Endodermal cell (in vitro differentiated cells): ENCODE results near the gene LRRC2. TPM values are rescaled to one million over a fixed set of nuclear protein-coding genes. Genes with fewer than 3 reads are reported as not detected.
A peak's percentile ranks its signal among the peaks of the same experiment; 100 is the strongest.

ENCODE experiments used
- DNase-seq: peaks from one replicate; pipeline ENCODE4 v3.0.0-alpha.2; 2017
- H3K27ac ChIP-seq: 2 replicates; pipeline ENCODE4 v1.5.1; 2013; ENCODE audit warnings: mild to moderate bottlenecking, low read depth, low read length, moderate library complexity
- H3K27me3 ChIP-seq: 2 replicates; pipeline ENCODE4 v1.6.1; 2013; ENCODE audit warnings: mild to moderate bottlenecking, low read length, moderate library complexity; ENCODE audit not compliant: insufficient read depth, control insufficient read depth, poor library complexity, severe bottlenecking
- H3K36me3 ChIP-seq: 2 replicates; pipeline ENCODE4 v1.7.0; 2013; ENCODE audit warnings: mild to moderate bottlenecking, low read length, moderate library complexity; ENCODE audit not compliant: control insufficient read depth, insufficient read depth
- H3K4me1 ChIP-seq: one replicate; pipeline ENCODE4 v1.7.0; 2013; ENCODE audit warnings: low read length; ENCODE audit not compliant: control insufficient read depth, insufficient read depth
- H3K4me3 ChIP-seq: 2 replicates; pipeline ENCODE4 v1.5.1; 2013; ENCODE audit warnings: mild to moderate bottlenecking, low read length, moderate library complexity
- H3K9ac ChIP-seq: 2 replicates; pipeline ENCODE4 v1.6.1; 2013; ENCODE audit warnings: mild to moderate bottlenecking, low read length, moderate library complexity; ENCODE audit not compliant: poor library complexity, severe bottlenecking; ENCODE audit errors: extremely low read depth
- H3K9me3 ChIP-seq: 2 replicates; pipeline ENCODE4 v1.6.1; 2013; ENCODE audit warnings: mild to moderate bottlenecking, low read length, moderate library complexity; ENCODE audit not compliant: control insufficient read depth
- H3K27ac Mint-ChIP-seq: 2 replicates; pipeline ENCODE4 v1.8.0; 2020; ENCODE audit warnings: mixed read lengths
- H3K27me3 Mint-ChIP-seq: 2 replicates; pipeline ENCODE4 v1.8.0; 2021; ENCODE audit warnings: mild to moderate bottlenecking, mixed read lengths; ENCODE audit not compliant: insufficient read depth
- H3K36me3 Mint-ChIP-seq: 2 replicates; pipeline ENCODE4 v1.8.0; 2020; ENCODE audit warnings: low read depth, mixed read lengths
- H3K4me1 Mint-ChIP-seq: 2 replicates; pipeline ENCODE4 v1.8.0; 2020; ENCODE audit warnings: mixed read lengths
- H3K4me3 Mint-ChIP-seq: 2 replicates; pipeline ENCODE4 v1.8.0; 2020; ENCODE audit warnings: mild to moderate bottlenecking, moderate library complexity, mixed read lengths
- H3K9me3 Mint-ChIP-seq: 2 replicates; pipeline ENCODE4 v1.8.0; 2020; ENCODE audit warnings: mild to moderate bottlenecking, mixed read lengths
- CTCF ChIP-seq: fragments of 200-600 bp; sonication (generic); conservative IDR thresholded peaks from 2 replicates; pipeline ENCODE4 v1.5.0; 2021; ENCODE audit warnings: antibody characterized with exemption, mild to moderate bottlenecking
- whole genome bisulfite sequencing, 2 experiments: methylation state at CpG; one replicate each; pipeline versions ENCODE4 v1.1.5 to v1.1.7; 2013; ENCODE audit warnings: missing lambda C conversion rate in 2 of 2, mixed read lengths in 1 of 2; ENCODE audit not compliant: insufficient coverage in 1 of 2, insufficient read length in 1 of 2; 5-methylcytosine and 5-hydroxymethylcytosine counted together
- total RNA-seq, 2 donors: library from RNA; stranded (reverse); fragmentation: NEBNext Ultra II Directional in 1 of 2; extraction: Animal tissue kit (Norgen Biotek cat#: 25700) in 1 of 2; gene quantifications; 2 replicates in 1 of 2; 3 replicates in 1 of 2; pipeline ENCODE4 v1.2.1, GENCODE V29; 2021

The LRRC2 gene
- total RNA-seq, 2 donors from 2014 or later = 8.9 to 10.2 TPM

- Histone ChIP-seq H3K9ac (no peak overlapping the region), H3K4me3 (no peak overlapping the region), H3K4me1 (peaks cover 9% of the 10 kb centered on the region), H3K27ac (no peak overlapping the region), H3K27me3 (no peaks in the 10 kb centered on the region), H3K9me3 (peaks cover 16% of the 10 kb centered on the region), H3K36me3 (peaks cover 18% of the 10 kb centered on the region)
- TF ChIP-seq CTCF = no peak
- Mint-ChIP-seq H3K9me3 (peaks cover 32% of the 10 kb centered on the region), H3K36me3 (peaks cover 50% of the 10 kb centered on the region), H3K27me3 (no peaks in the 10 kb centered on the region), H3K27ac (no peak overlapping the region), H3K4me3 (peak overlapping the region; percentile 48), H3K4me1 (peaks cover 51% of the 10 kb centered on the region)
- 83 to 89% methylated on average over 4 of the region's 4 CpGs for WGBS, 2 experiments
- no peak for DNase-seq
Observed at GRCh38 chr3:46559091-46559704, 6.9 kb downstream of the LRRC2 start.

- H3K9me3 Mint-ChIP-seq = peaks cover 31% of the 10 kb centered on the region
- peak; percentile 86 for DNase-seq
- H3K36me3 Mint-ChIP-seq = peaks cover 48% of the 10 kb centered on the region
- Histone ChIP-seq H3K9ac (no peak overlapping the region), H3K27me3 (no peaks in the 10 kb centered on the region), H3K27ac (no peak overlapping the region), H3K4me3 (no peak overlapping the region), H3K9me3 (peaks cover 16% of the 10 kb centered on the region), H3K36me3 (peaks cover 18% of the 10 kb centered on the region), H3K4me1 (peaks cover 9% of the 10 kb centered on the region)
- H3K4me3 Mint-ChIP-seq = peak overlapping the region; percentile 48
- peak; percentile 75 for TF ChIP-seq CTCF
- H3K27ac Mint-ChIP-seq = peak overlapping the region; percentile 71
- no peaks in the 10 kb centered on the region for H3K27me3 Mint-ChIP-seq
- H3K4me1 Mint-ChIP-seq = peaks cover 43% of the 10 kb centered on the region
- WGBS, 2 experiments = 80 to 89% methylated on average over 16 to 21 of the region's 22 CpGs
Observed at GRCh38 chr3:46558184-46559043, 7.7 kb downstream of the LRRC2 start.

- H3K27me3 Mint-ChIP-seq = no peaks in the 10 kb centered on the region
Observed at GRCh38 chr3:46557814-46558183, 8.3 kb downstream of the LRRC2 start.

More at GRCh38 chr3:46557814-46558183, 8.3 kb downstream of the LRRC2 start:
- 80 to 82% methylated on average over 5 to 6 of the region's 6 CpGs for WGBS, 2 experiments
- H3K4me3 Mint-ChIP-seq = no peak overlapping the region
- H3K36me3 ChIP-seq = peaks cover 18% of the 10 kb centered on the region
- peaks cover 13% of the 10 kb centered on the region for H3K9me3 ChIP-seq
- DNase-seq = no peak
- H3K36me3 Mint-ChIP-seq = peaks cover 42% of the 10 kb centered on the region
- no peak overlapping the region for H3K9ac ChIP-seq
- peaks cover 26% of the 10 kb centered on the region for H3K9me3 Mint-ChIP-seq
- no peak overlapping the region for H3K27ac ChIP-seq
- no peak overlapping the region for H3K4me3 ChIP-seq
- peaks cover 9% of the 10 kb centered on the region for H3K4me1 ChIP-seq
- no peak for TF ChIP-seq CTCF
- no peaks in the 10 kb centered on the region for H3K27me3 ChIP-seq
- no peak overlapping the region for H3K27ac Mint-ChIP-seq
- peaks cover 38% of the 10 kb centered on the region for H3K4me1 Mint-ChIP-seq
